Lower lobe of right lung (tissue), 2 donors: Measurements from ENCODE around the gene ICAM1. TPM values are rescaled to one million over a fixed set of nuclear protein-coding genes. Genes with fewer than 3 reads are reported as not detected.

Experiments used
- ATAC-seq, 2 donors: fragments of 200-7000 bp; cut with Tn5 transposase; one replicate each; pipeline ENCODE4 v1.9.1; 2020 to 2022; ENCODE audit warnings: mild to moderate bottlenecking in 2 of 2, moderate library complexity in 2 of 2
- DNase-seq: peaks from one replicate; pipeline ENCODE4 v3.0.0-alpha.2; 2020
- H3K27ac ChIP-seq: fragments of 200-600 bp; one replicate; pipeline ENCODE4 v1.8.0; 2022
- H3K27me3 ChIP-seq: fragments of 200-600 bp; one replicate; pipeline ENCODE4 v1.8.0; 2022; ENCODE audit warnings: low read depth
- H3K36me3 ChIP-seq: fragments of 200-600 bp; one replicate; pipeline ENCODE4 v1.8.0; 2022; ENCODE audit warnings: mild to moderate bottlenecking
- H3K4me1 ChIP-seq: fragments of 200-600 bp; one replicate; pipeline ENCODE4 v1.8.0; 2022
- H3K4me3 ChIP-seq: fragments of 200-600 bp; one replicate; pipeline ENCODE4 v1.8.0; 2022; ENCODE audit warnings: mild to moderate bottlenecking
- H3K9me3 ChIP-seq: fragments of 200-600 bp; one replicate; pipeline ENCODE4 v1.8.0; 2022
- intact Hi-C: fragments of 100-400 bp; cut with DNase I; formaldehyde crosslinking; loops from one replicate; pipeline ENCODE4 v1.11.0; 2022
- microRNA-seq: library from miRNA; unstranded; fragments of <30 nt; microRNA quantifications from one replicate; pipeline ENCODE4 v1.2.0, GENCODE V29; 2020; ENCODE audit warnings: borderline number of aligned reads
- total RNA-seq: library from RNA; stranded (reverse); fragmentation: NEBNext Ultra II Directional; extraction: Animal tissue kit (Norgen Biotek cat#: 25700); gene quantifications from one replicate; pipeline ENCODE4 v1.2.1, GENCODE V29; 2021
- TF ChIP-seq, protein P1 (sequence below): fragments of 200-600 bp; IDR thresholded peaks from one replicate; pipeline ENCODE4 v1.8.0; 2022; ENCODE audit warnings: antibody characterized with exemption, mild to moderate bottlenecking
- donor health status: DM: no; HTN: yes; CAD: no; lungs with severe emphysema.

Gene ICAM1
- total RNA-seq, 1 donor from 2014 or later, result 95.9 TPM

DNA sequence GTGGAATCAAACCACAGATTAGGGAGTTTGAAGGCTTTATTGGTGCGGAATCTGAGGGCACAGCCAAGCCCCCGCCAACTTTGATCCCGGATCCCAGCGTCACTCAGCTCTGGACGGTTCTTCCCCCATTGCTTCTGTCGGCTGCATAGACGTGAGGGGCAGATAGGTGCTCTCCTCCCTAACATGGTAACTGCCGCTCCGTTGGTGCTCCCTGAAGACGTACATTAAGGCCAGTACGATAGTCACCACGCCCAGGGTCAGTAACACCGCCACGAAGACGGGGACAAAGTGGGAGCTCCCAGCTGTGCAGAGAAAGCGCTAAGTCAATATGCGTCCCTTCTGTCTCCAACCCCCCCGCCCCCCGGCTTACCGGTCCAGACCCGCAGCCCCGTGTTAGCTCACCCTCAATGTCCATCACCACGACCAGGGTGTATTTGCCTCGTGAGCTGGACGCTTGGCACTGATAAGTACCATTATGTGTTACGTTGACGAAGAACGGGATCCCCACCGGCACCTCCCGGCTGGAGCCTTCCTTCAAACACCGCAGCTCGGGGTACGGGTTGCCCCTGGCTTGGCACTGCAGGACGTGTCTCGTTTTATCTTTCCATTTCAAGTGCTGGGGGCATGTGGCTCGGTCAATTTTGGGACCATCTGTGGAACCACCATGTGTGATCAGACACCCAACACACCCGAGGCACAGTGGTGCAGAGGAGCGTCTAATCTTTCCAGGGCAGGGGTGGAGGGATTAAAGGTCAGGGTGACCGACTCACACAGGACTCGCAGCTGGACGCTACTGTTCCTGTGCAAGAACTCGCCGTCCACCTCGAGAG, 63.1 kb downstream of the ICAM1 start:
- TF ChIP-seq, protein P1, sequence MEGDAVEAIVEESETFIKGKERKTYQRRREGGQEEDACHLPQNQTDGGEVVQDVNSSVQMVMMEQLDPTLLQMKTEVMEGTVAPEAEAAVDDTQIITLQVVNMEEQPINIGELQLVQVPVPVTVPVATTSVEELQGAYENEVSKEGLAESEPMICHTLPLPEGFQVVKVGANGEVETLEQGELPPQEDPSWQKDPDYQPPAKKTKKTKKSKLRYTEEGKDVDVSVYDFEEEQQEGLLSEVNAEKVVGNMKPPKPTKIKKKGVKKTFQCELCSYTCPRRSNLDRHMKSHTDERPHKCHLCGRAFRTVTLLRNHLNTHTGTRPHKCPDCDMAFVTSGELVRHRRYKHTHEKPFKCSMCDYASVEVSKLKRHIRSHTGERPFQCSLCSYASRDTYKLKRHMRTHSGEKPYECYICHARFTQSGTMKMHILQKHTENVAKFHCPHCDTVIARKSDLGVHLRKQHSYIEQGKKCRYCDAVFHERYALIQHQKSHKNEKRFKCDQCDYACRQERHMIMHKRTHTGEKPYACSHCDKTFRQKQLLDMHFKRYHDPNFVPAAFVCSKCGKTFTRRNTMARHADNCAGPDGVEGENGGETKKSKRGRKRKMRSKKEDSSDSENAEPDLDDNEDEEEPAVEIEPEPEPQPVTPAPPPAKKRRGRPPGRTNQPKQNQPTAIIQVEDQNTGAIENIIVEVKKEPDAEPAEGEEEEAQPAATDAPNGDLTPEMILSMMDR, result no peak
- Histone ChIP-seq H3K36me3 (peaks cover 19% of the 10 kb centered on the region), H3K4me1 (peaks cover 29% of the 10 kb centered on the region), H3K27ac (peak overlapping the region; percentile 88), H3K27me3 (no peaks in the 10 kb centered on the region), H3K4me3 (peak overlapping the region; percentile 80), H3K9me3 (no peaks in the 10 kb centered on the region)
- ATAC-seq (peak; percentile 1 to 3), DNase-seq (no peak)
- intact Hi-C loops, result no loop called here

DNA sequence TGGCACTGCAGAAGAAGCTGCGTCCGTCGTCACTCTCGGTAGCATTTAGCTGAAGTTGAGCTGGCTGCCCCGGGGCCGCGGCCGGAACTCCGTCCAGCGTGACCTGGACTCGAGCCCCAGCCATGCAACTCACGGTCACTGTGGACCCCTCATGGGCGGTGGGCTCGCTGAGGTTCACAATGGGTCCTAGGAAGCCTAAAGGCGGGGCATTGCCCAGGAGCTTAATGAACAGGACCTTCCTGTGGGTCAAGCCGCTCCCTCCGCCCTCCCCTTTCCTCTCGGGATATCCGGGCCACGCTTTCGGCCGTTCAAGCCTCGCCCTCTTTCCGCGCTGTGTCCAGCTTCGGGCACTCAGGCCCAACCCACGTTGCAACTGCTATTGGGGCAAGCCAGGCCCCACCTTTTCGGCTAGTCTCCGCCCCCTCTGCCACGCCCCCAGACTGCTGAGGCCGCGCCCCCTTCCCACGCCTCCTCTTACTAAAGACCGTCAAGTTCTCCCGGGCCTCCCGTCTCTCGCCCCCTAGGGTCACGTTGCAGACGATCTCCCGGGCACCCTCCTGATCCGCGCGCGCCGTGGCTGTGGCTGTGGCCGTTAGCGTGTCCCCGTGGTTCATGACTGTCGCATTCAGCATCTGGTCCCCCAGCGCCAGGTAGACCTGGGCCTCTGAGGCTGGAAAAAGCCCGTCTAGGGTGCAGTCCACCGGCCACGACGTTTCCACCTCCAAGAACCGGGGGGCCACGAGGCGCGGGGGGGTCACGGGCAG, 63.9 kb downstream of the ICAM1 start:
- Histone ChIP-seq H3K9me3 (no peaks in the 10 kb centered on the region), H3K27ac (peak overlapping the region; percentile 88), H3K27me3 (no peaks in the 10 kb centered on the region), H3K36me3 (peaks cover 11% of the 10 kb centered on the region), H3K4me3 (peak overlapping the region; percentile 80), H3K4me1 (peaks cover 29% of the 10 kb centered on the region)
- DNase-seq (peak; percentile 96), ATAC-seq (peak; percentile 89 to 91)
- intact Hi-C loops, result no loop called here
- TF ChIP-seq, protein P1, result no peak

DNA sequence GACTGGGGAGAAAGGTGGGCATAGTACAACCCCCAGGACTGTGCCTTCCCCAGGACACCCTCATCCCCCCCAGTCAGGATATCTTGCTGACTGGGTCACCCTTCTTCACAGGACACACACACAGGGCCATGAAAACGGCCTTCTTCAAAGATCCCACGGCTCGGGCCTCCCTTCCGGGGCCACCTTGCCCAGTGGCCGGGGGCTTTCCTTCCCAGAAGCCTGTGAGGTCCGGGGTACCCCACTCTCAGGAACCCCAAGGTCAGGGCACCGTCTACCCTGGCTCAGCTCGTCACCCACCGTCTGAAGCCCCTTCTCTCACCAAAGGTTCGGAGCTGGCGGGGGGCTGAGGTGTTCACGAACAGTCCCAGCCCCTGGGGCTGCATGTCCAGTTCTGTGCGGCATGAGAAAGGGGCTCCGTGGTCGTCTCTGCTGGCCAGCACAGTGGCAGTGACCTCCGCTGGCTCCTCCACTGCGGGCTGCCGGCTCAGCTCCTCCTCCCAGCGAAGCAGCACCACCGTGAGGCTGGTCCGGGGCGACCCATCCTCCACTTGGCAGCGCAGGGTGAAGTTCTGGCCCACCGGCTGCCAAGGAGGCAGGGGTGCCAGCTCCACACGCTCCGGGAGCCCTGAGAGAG, 64.5 kb downstream of the ICAM1 start:
- Histone ChIP-seq H3K4me3 (peak overlapping the region; percentile 80), H3K4me1 (peaks cover 29% of the 10 kb centered on the region), H3K36me3 (peaks cover 4% of the 10 kb centered on the region), H3K9me3 (no peaks in the 10 kb centered on the region), H3K27me3 (no peaks in the 10 kb centered on the region), H3K27ac (peak overlapping the region; percentile 88)
- intact Hi-C loops, result no loop called here
- TF ChIP-seq, protein P1, result no peak
- DNase-seq (no peak), ATAC-seq (no peak)

Small RNA genes lying within 50 kb of the gene (microRNA-seq; reads per million reads assigned to microRNA genes)
- not detected for gene MIR4322

Other genes with a start within 250 kb of the ICAM1 start
- gene SHFL, start 184.8 kb upstream of the ICAM1 start, total RNA-seq, result 43.4 TPM
- gene ANGPTL6, start 168.4 kb upstream of the ICAM1 start, total RNA-seq, result 0.44 TPM
- 30.8 TPM for gene PPAN, start 164.8 kb upstream of the ICAM1 start, total RNA-seq
- gene P2RY11, start 159.4 kb upstream of the ICAM1 start, total RNA-seq, result 15.6 TPM
- gene EIF3G, start 151.2 kb upstream of the ICAM1 start, total RNA-seq, result 158 TPM
- gene DNMT1, start 76.2 kb upstream of the ICAM1 start, total RNA-seq, result 65.5 TPM
- gene S1PR2, start 39.8 kb upstream of the ICAM1 start, total RNA-seq, result 15.4 TPM
- gene MRPL4, start 18.9 kb upstream of the ICAM1 start, total RNA-seq, result 40.3 TPM
- 10.0 TPM for gene ICAM4, start 15.8 kb downstream of the ICAM1 start, total RNA-seq
- gene ICAM5, start 18.8 kb downstream of the ICAM1 start, total RNA-seq, result 15.3 TPM
- 6.2 TPM for gene ZGLP1, start 38.7 kb downstream of the ICAM1 start, total RNA-seq
- 16.8 TPM for gene FDX2, start 44.9 kb downstream of the ICAM1 start, total RNA-seq
- 29.6 TPM for gene RAVER1, start 62.4 kb downstream of the ICAM1 start, total RNA-seq
- 33.0 TPM for gene ICAM3, start 68.5 kb downstream of the ICAM1 start, total RNA-seq
- 164 TPM for gene TYK2, start 109.5 kb downstream of the ICAM1 start, total RNA-seq
- 154 TPM for gene CDC37, start 132.4 kb downstream of the ICAM1 start, total RNA-seq
- 35.9 TPM for gene PDE4A, start 149.4 kb downstream of the ICAM1 start, total RNA-seq
- gene KEAP1, start 232.2 kb downstream of the ICAM1 start, total RNA-seq, result 67.5 TPM
- gene S1PR5, start 246.3 kb downstream of the ICAM1 start, total RNA-seq, result 2.4 TPM